Psoas muscle (tissue), 8 donors: ENCODE data around the gene PEX16. TPM values are rescaled to one million over a fixed set of nuclear protein-coding genes. Genes with fewer than 3 reads are reported as not detected.
A peak's percentile ranks its signal among the peaks of the same experiment; 100 is the strongest.

Source experiments
- ATAC-seq, 4 donors: fragments of 200-7000 bp; cut with Tn5 transposase; one replicate each; pipeline ENCODE4 v1.9.1; 2020; ENCODE audit warnings: moderate library complexity in 3 of 4, mild to moderate bottlenecking in 2 of 4
- DNase-seq, 2 donors: peaks; one replicate each; pipeline ENCODE4 v3.0.0-alpha.2; 2020
- H3K27ac ChIP-seq: fragments of 200-600 bp; one replicate; pipeline ENCODE4 v1.8.0; 2022
- H3K27me3 ChIP-seq, 3 donors: fragments of 200-600 bp in 1 of 3; one replicate each; pipeline versions ENCODE4 v1.6.1 to v1.8.0; 2013 to 2022; ENCODE audit warnings: low read length in 2 of 3, mild to moderate bottlenecking in 2 of 3, moderate library complexity in 1 of 3; ENCODE audit not compliant: insufficient read depth in 3 of 3
- H3K36me3 ChIP-seq, 2 donors: fragments of 200-600 bp in 1 of 2; one replicate each; pipeline versions ENCODE4 v1.6.1 to v1.8.0; 2013 to 2022; ENCODE audit warnings: low read depth in 1 of 2, mild to moderate bottlenecking in 1 of 2, moderate library complexity in 1 of 2; ENCODE audit not compliant: insufficient read depth in 1 of 2
- H3K4me1 ChIP-seq: fragments of 200-600 bp; one replicate; pipeline ENCODE4 v1.8.0; 2022
- H3K4me3 ChIP-seq: fragments of 200-600 bp; one replicate; pipeline ENCODE4 v1.8.0; 2022; ENCODE audit warnings: mild to moderate bottlenecking
- H3K9me3 ChIP-seq: fragments of 200-600 bp; one replicate; pipeline ENCODE4 v1.8.0; 2022
- WGBS, 3 donors: extraction: QIAGEN DNeasy Blood & Tissue Kit; methylation state at CpG; one replicate each; pipeline versions ENCODE4 v1.1.6 to v1.1.7; 2013; 5-methylcytosine and 5-hydroxymethylcytosine counted together
- intact Hi-C, 2 donors: fragments of 100-400 bp; cut with DNase I; formaldehyde crosslinking; loops; one replicate each; pipeline versions ENCODE4 v1.11.0 to v1.14.2; 2022
- polyA plus RNA-seq, 3 donors: library from polyadenylated mRNA; stranded (reverse); fragments of 200-250 nt; gene quantifications; one replicate each; pipeline ENCODE4 v1.2.3, GENCODE V29; 2013
- total RNA-seq, 4 donors: library from RNA; stranded (reverse); fragmentation: NEBNext Ultra II Directional in 2 of 4; extraction: Animal tissue kit (Norgen Biotek cat#: 25700) in 2 of 4; gene quantifications; one replicate each; pipeline versions ENCODE4 v1.2.1 to v1.2.4, GENCODE V29; 2021 to 2023
- TF ChIP-seq, protein P1 (sequence below): fragments of 200-600 bp; IDR thresholded peaks from one replicate; pipeline ENCODE4 v1.8.0; 2022; ENCODE audit warnings: antibody characterized with exemption
- donor health status: healthy with polysubstance abuse.
- donor health status: DM: no; HTN: no; CAD: no; lungs with moderate emphysema.
- donor health status: Bipolar disorder and iron deficiency.
- donor health status: healthy.
- donor health status: DM: yes; HTN: yes; CAD: no.
- donor health status: DM: no; HTN: no; CAD: no.
- donor health status: DM: no; HTN: no; CAD: no.
- donor health status: DM: yes; HTN: yes; CAD: no.

The PEX16 gene
- total and polyA plus RNA-seq, 7 donors = 12.1 to 23.5 (median 19.7) TPM

DNA sequence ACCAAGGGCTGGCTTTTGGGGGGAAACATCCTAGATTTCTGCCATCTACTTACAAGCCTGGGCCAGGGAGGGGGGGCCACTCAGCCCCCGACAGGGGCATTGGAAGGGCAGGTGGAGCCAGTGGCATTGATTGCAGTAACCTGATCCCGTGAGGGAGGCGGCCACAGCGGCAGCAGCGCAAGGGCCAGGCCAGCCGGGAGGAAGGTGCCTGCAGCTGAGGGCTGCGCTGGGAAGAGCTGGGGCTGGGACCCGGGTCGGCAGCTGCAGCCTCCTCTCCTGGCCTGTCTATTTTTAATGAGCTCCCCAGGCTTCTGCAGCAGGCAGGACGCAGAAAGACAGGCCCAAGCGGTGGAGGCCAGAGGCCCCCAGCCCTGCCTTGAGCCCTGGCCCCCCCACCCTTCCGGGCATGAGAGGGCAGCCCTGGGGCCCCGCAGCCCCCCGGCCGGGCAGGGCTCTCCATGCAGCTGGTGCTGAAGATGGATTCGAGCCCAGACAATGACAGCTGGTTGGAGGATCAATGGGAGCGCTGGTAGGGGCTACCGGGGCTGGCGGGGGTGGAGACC is 21.2 kb downstream of the PEX16 start:
- Histone ChIP-seq H3K27ac (no peak overlapping the region), H3K36me3 (no peaks in the 10 kb centered on the region), H3K27me3 (peaks cover 0 to 38% (median 13%) of the 10 kb centered on the region in 3 donors), H3K4me1 (peaks cover 7% of the 10 kb centered on the region), H3K9me3 (no peaks in the 10 kb centered on the region), H3K4me3 (no peak overlapping the region)
- TF ChIP-seq, protein P1, sequence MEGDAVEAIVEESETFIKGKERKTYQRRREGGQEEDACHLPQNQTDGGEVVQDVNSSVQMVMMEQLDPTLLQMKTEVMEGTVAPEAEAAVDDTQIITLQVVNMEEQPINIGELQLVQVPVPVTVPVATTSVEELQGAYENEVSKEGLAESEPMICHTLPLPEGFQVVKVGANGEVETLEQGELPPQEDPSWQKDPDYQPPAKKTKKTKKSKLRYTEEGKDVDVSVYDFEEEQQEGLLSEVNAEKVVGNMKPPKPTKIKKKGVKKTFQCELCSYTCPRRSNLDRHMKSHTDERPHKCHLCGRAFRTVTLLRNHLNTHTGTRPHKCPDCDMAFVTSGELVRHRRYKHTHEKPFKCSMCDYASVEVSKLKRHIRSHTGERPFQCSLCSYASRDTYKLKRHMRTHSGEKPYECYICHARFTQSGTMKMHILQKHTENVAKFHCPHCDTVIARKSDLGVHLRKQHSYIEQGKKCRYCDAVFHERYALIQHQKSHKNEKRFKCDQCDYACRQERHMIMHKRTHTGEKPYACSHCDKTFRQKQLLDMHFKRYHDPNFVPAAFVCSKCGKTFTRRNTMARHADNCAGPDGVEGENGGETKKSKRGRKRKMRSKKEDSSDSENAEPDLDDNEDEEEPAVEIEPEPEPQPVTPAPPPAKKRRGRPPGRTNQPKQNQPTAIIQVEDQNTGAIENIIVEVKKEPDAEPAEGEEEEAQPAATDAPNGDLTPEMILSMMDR = no peak
- intact Hi-C loops = no loop called here
- DNase-seq = peak; percentile 15 to 48
- ATAC-seq = peak in 1 of 4 donors; percentile 35
- 9 to 12% (median 10%) methylated on average over 16 to 19 of the region's 19 CpGs for WGBS, 3 donors

DNA sequence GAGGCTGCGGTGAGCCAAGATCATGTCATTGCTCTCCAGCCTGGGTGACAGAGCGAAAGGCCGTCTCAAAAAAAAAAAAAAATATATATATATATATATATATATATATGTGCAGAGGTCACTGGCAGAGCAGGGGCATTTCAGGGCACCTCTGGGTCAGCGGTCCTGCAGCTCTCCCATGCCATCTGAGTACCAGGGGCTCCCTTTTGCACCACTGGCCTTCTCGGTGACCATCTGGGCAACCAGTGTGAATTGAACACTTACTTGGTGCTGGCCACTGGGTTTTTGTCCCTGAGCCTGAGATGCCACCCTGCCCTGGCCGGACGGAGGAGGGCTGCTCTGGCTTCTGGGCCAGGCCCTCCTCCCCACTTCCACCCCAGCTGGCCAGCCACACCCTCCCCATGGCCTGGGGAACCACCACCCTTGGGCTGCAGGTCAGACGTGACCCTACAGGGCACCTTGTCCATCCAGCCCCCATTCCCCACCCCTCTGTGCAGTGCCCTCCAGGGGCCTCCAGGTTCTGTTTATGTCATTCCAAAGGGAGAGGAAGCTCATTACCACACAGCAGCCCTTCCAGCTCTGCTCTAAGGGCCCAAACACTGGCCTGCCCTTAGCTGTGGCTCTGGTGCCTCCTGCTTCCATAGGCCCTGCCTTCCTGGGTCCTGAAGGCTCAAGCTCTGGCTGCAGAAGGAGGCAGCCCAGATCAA is 22.0 kb downstream of the PEX16 start:
- 90 to 93% (median 91%) methylated on average over 6 to 8 of the region's 8 CpGs for WGBS, 3 donors
- no peaks in the 10 kb centered on the region for H3K9me3 ChIP-seq
- no peak for ATAC-seq
- peaks cover 0 to 34% (median 13%) of the 10 kb centered on the region in 3 donors for H3K27me3 ChIP-seq
- peak; percentile 8 to 42 for DNase-seq
- H3K4me3 ChIP-seq = no peak overlapping the region
- TF ChIP-seq, protein P1 = no peak
- intact Hi-C loops = no loop called here
- H3K4me1 ChIP-seq = peaks cover 7% of the 10 kb centered on the region
- no peaks in the 10 kb centered on the region for H3K36me3 ChIP-seq
- no peak overlapping the region for H3K27ac ChIP-seq

DNA sequence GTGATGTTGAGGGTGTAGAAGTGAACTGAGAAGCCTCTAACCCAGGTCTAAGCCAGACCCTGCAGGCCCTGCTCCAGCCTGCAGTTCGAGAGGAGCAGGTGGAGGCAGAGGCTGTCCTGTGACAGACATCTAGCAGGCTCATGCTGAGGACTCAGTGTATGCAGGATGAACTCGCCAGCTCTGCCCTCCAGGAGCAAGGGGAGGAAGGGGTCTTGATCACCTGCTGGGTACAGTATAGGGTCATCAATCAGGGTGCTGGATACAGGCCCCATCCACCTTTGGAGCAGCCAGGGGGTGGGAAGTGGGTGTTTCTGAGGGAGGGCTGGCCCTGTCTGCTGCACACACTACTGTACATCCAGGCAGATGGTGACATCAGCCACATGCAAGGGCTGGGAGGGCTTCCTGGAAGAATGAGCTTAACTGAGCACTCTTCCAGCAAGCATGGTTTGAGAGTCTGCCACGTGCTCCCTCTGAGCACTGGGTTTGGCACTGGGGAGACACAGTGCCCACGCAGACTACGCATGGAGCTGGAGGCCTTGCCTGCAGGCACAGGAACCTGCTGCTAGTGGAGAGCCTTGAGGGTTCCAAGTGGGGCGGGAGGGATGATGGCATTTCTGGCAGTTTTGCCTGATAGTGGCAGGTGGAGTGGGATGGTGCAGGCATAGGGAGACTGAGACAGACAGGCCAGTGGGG is 23.0 kb downstream of the PEX16 start:
- no peak overlapping the region for H3K4me3 ChIP-seq
- no peaks in the 10 kb centered on the region for H3K9me3 ChIP-seq
- H3K4me1 ChIP-seq = peaks cover 7% of the 10 kb centered on the region
- H3K27me3 ChIP-seq = peaks cover 0 to 28% (median 10%) of the 10 kb centered on the region in 3 donors
- H3K36me3 ChIP-seq = no peaks in the 10 kb centered on the region
- intact Hi-C loops = no loop called here
- no peak overlapping the region for H3K27ac ChIP-seq
- WGBS, 3 donors = 66 to 78% (median 75%) methylated on average over 6 of the region's 6 CpGs
- DNase-seq (peak; percentile 6 to 20), ATAC-seq (no peak)
- TF ChIP-seq, protein P1 = no peak

DNA sequence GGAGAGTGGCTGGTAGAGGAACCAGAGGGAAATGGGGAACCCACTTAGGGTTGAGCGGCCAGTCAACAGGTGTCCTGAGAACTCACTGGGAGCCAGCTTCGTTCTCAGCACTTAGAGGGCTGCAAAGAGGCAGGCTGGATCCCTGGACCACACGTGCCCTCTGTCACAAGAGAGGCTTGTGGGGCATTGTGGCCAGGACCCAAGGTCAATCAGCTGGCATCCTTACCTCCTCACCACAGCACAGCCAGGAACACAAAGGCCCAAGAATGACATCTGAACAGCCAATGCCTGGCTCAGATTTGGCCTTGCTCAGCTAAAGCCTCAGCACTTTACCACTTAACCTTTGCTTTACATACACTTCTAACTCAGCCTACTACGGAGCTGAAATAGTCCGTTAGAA is 24.8 kb downstream of the PEX16 start:
- DNase-seq (peak in 1 of 2 donors; percentile 5), ATAC-seq (no peak)
- Histone ChIP-seq H3K4me1 (peaks cover 7% of the 10 kb centered on the region), H3K36me3 (no peaks in the 10 kb centered on the region), H3K4me3 (no peak overlapping the region), H3K27me3 (peaks cover 0 to 10% (median 2%) of the 10 kb centered on the region in 3 donors), H3K27ac (no peak overlapping the region), H3K9me3 (no peaks in the 10 kb centered on the region)
- intact Hi-C loops = no loop called here
- TF ChIP-seq, protein P1 = no peak
- WGBS, 3 donors = 65 to 80% (median 68%) methylated on average over 5 of the region's 5 CpGs
